Measurements from ENCODE around the gene STYK1.

- TF ChIP-seq CTCF (IDR thresholded peaks at IDR 0.05; ENCODE audit: insufficient read depth, low read length, poor library complexity, severe bottlenecking) = no peak
- TF ChIP-seq EZH2phosphoT487 (conservative IDR thresholded peaks at IDR 0.05; ENCODE audit: low read length) = no peak
Measured at GRCh38 chr12:10645910-10646309, 27.9 kb downstream of the STYK1 start.
